ENCODE data around the gene TK2. TPM values are rescaled to one million over a fixed set of nuclear protein-coding genes. Genes with fewer than 3 reads are reported as not detected.
"Not testable (repeated sequence)": the region's sequence is repeated elsewhere in the genome, so short reads cannot be mapped to it uniquely, and the experiment has no call there.

Gene TK2
- total RNA-seq, 1 donor from 2014 or later: 5.9 TPM

DNA sequence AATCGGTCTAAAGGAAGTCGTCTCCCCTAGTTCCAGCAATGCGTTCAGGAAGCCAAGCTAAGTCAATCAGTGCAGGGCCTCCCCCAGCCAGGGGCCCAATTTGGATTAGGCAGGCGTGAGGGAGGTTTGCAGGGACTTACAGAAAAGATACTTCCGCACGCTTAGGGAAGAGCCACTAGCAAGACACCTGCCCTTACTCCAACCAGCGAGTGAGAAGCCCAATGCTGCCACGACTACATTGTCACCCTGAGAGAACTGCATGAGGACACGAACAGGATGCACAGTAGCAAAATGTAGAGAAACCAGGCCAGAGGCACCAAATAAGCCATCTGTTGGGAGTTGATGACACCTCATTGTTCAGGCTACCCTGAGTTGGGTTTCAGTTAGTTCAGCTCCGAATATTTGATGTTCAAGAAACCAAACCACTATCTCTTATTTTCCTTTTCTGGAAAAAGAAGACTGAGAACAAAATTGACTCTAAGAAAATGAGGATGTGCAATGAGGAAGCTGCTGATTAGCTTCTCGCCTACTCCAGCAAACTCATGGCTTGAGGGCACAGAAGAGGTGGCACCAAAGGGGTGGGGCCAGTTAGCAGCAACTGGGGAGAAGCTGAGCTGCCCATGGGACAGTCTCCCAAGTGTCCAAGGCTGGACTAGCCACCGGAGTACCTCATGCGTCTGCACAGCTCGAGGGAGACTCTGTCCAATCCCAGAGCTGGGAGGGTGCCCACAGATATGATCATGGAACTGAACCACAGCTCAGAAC is 29.3 kb downstream of the TK2 start:
- Mint-ChIP-seq H3K36me3 (ENCODE audit: low read depth) (peaks cover 11% of the 10 kb centered on the region), H3K27me3 (ENCODE audit: low read depth) (no peaks in the 10 kb centered on the region), H3K4me3 (ENCODE audit: low read depth) (peak overlapping the region; percentile 5), H3K4me1 (ENCODE audit: low read depth) (peaks cover 83% of the 10 kb centered on the region), H3K27ac (peak overlapping the region; percentile 76), H3K9me3 (no peaks in the 10 kb centered on the region)
- intact Hi-C loops (cut with micrococcal nuclease): loop anchor here (10.0 kb wide), 1 partner anchor 354 kb away; no protein-coding TSS in a partner anchor
- no peak for DNase-seq (ENCODE audit: low spot score)

DNA sequence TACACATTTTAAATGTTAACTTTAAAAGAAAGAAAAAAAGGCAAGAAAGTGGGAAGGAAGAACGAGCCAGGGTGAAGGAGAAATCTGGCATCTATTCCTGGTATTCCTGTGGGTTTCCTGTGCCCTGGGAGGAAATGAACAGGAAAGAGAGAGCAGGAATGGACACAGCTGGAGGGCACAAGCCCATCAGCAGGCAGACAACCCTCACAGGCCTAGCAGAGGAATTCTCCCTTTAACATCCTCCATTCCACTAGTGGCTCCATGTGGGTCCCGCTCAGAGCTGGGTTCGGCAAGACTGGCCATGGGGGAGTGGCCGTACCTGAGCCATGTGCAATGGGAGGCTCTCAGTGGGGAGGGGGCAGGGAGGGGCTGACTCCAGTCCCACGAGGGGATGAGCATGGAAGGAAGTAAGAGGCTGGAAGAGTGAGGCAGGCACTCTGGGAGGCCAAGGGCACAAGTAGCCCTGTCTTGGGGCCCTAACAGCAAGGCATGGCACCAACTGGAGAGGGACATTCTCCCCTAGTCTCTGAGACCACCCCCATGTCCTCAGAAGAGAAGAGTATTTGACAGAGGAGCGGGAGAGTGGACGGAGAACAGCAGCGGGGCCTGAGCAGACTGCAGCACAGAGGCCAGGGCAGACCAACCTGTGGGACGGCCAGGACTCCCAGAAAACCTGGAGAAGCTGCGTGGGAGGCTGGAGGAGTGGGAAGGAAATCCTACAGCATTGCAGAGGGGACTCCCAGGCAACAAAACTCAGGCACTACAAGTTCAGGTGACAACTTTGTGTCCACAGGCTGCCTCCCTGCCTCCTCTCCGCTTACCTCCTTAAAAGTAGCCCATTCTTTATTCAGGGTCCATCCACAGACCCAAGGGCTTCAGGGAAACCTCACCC is 30.2 kb downstream of the TK2 start:
- H3K27me3 Mint-ChIP-seq (ENCODE audit: low read depth): no peaks in the 10 kb centered on the region
- H3K9me3 Mint-ChIP-seq: no peaks in the 10 kb centered on the region
- intact Hi-C loops (cut with micrococcal nuclease): loop anchor here (10.0 kb wide), 1 partner anchor 355 kb away; no protein-coding TSS in a partner anchor
- peaks cover 79% of the 10 kb centered on the region for H3K4me1 Mint-ChIP-seq (ENCODE audit: low read depth)
- H3K27ac Mint-ChIP-seq: peak overlapping the region; percentile 76
- DNase-seq (ENCODE audit: low spot score): no peak
- H3K4me3 Mint-ChIP-seq (ENCODE audit: low read depth): no peak overlapping the region
- H3K36me3 Mint-ChIP-seq (ENCODE audit: low read depth): peaks cover 11% of the 10 kb centered on the region

DNA sequence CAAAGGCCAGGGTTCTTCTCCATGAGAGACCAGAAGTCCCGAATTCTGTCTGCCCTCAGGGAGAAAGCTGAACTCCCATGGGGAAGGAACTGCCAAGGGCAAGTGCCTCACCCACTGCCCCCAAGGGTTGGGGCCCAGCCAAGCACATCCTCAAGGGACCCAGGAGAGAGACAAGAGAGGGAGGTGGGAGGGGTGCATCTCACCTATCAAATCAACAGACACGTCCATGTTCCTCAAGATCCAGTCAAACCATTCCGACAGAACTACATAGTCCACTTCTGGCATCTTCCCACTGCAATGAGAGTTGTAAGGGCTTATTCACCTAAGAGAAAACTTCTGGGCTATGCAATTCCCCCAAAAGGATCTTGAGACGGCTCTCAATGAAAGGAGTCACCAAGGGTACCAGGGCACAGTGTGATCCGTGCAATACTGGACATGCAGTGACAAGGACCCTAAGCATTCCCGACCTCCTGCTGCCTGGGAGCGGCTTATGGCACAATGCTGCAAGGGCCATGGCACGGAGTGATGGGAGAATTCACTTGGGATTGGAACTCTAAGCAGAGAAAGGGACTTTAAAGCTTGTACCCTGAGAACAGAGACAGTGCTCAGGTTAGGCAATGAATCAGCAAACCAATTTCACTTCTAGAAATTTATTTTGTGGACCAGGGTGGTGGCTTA is 32.2 kb downstream of the TK2 start:
- Mint-ChIP-seq H3K27me3 (ENCODE audit: low read depth) (no peaks in the 10 kb centered on the region), H3K9me3 (no peaks in the 10 kb centered on the region), H3K27ac (peak overlapping the region; percentile 99), H3K4me1 (ENCODE audit: low read depth) (peaks cover 66% of the 10 kb centered on the region), H3K36me3 (ENCODE audit: low read depth) (peaks cover 13% of the 10 kb centered on the region), H3K4me3 (ENCODE audit: low read depth) (peak overlapping the region; percentile 82)
- no peak for DNase-seq (ENCODE audit: low spot score)
- intact Hi-C loops (cut with micrococcal nuclease): loop anchor here (1.0 to 2.0 kb wide), 3 partner anchors 35 to 71 kb away; partner anchors contain the start of gene CKLF

DNA sequence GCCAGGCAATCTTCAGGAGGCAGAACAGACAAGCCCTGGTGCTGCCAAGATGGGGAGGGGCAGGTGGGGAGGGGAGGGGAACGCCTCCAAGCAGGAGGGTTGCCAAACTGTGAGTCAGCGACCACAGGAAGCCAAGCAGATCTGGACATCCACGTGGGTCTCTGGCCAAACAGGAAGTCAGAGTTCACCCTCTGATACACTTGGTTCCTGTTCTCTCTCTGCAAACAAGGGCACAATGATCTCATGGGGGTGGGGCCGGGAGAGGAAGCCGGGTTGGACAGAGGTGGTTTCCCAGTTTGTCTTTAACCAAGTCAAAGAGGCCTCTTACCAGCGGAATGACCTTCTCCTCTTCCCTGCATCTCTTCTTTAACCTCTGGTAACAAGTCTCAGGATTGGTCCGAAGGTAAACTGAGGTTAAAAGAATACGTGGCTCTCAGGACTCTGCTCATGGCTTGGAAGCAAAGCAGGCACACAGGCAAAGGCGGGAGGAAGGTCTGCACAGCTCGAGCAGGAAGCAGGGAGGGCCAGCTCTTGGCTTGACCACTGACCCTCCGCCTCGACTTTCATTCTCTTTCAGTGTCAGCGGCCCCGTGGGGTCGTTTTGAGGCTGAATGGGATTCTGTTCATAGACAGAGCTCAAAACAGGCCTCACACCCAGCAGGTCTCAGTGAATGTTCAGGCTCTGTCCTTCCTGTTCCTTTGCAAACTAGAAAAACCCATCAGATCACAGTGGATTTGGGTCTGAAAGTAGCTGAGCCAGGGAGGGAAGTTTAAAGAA is 32.9 kb downstream of the TK2 start:
- Mint-ChIP-seq H3K4me1 (ENCODE audit: low read depth) (peaks cover 59% of the 10 kb centered on the region), H3K27me3 (ENCODE audit: low read depth) (no peaks in the 10 kb centered on the region), H3K4me3 (ENCODE audit: low read depth) (peak overlapping the region; percentile 82), H3K36me3 (ENCODE audit: low read depth) (peaks cover 13% of the 10 kb centered on the region), H3K27ac (peak overlapping the region; percentile 99), H3K9me3 (no peaks in the 10 kb centered on the region)
- peak; percentile 75 for DNase-seq (ENCODE audit: low spot score)
- intact Hi-C loops (cut with micrococcal nuclease): loop anchor here (1.0 to 2.0 kb wide), 4 partner anchors 35 to 87 kb away; partner anchors contain the start of genes CKLF and CMTM3

DNA sequence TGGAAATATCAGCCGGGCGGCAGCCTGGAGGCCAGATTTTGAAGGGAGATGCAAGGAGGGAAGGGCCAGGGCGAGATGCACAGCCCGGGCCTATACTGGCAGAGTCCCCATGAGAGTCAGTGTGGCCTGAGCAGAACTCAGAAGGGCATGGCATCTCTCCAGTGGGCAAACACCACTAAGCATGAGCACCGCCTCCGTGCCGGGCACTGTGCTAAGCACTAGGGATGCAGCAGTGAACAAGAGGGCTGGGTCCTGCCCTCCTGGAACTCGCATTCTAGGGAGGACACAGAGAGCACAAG is 33.5 kb downstream of the TK2 start:
- Mint-ChIP-seq H3K27me3 (ENCODE audit: low read depth) (no peaks in the 10 kb centered on the region), H3K4me1 (ENCODE audit: low read depth) (peaks cover 55% of the 10 kb centered on the region), H3K9me3 (no peaks in the 10 kb centered on the region), H3K4me3 (ENCODE audit: low read depth) (peak overlapping the region; percentile 82), H3K27ac (peak overlapping the region; percentile 99), H3K36me3 (ENCODE audit: low read depth) (peaks cover 15% of the 10 kb centered on the region)
- no peak for DNase-seq (ENCODE audit: low spot score)
- intact Hi-C loops (cut with micrococcal nuclease): loop anchor here (1.0 to 2.0 kb wide), 3 partner anchors 38 to 88 kb away; partner anchors contain the start of gene CMTM3

DNA sequence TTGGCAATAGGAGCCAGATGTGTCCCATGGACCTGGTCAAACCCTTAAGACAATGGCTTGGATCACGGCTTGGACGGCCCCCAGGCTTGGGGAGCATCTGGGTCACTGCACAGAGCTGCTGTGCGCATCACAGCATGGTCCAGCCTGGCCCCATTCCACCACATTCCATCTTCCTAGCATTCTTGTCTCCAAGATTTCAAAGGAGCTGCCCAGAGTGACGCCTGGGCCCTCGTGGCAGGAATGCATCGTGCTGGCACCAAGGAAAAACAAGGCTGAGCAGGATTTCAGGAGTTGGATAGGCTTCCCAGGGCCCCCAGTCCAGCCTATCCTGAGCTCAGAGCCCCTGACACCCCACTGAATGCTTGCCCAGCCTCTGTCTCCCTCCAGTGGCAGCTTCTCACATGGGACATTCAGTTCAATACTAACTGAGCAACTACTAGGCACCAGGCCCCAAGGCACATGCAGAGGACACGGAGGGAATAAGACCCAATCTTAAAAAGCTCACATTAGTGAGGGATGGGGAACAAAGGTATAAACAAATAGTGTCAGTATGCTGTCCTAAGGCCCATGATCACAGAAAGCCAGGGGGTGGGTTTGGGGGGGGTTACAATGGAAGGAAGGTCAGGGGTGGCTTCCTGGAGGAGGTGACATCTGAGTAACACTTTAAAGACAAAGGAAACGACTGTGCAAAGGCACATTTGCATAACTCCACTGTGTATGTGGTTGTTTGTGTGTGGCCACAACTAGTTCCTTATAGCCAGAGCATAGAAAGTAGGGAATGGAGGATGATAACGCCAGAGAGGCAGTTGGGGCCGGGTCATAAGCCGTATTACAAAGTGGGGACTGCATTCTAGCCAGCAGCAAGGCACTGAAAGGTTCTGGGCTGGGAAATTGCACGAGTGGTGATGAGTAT is 34.1 kb downstream of the TK2 start:
- Mint-ChIP-seq H3K4me3 (ENCODE audit: low read depth) (peak overlapping the region; percentile 82), H3K36me3 (ENCODE audit: low read depth) (peaks cover 15% of the 10 kb centered on the region), H3K27ac (peak overlapping the region; percentile 99), H3K27me3 (ENCODE audit: low read depth) (no peaks in the 10 kb centered on the region), H3K4me1 (ENCODE audit: low read depth) (peaks cover 51% of the 10 kb centered on the region), H3K9me3 (no peaks in the 10 kb centered on the region)
- no peak for DNase-seq (ENCODE audit: low spot score)
- intact Hi-C loops (cut with micrococcal nuclease): loop anchor here (1.0 to 2.0 kb wide), 3 partner anchors 37 to 88 kb away; partner anchors contain the start of gene CMTM3

DNA sequence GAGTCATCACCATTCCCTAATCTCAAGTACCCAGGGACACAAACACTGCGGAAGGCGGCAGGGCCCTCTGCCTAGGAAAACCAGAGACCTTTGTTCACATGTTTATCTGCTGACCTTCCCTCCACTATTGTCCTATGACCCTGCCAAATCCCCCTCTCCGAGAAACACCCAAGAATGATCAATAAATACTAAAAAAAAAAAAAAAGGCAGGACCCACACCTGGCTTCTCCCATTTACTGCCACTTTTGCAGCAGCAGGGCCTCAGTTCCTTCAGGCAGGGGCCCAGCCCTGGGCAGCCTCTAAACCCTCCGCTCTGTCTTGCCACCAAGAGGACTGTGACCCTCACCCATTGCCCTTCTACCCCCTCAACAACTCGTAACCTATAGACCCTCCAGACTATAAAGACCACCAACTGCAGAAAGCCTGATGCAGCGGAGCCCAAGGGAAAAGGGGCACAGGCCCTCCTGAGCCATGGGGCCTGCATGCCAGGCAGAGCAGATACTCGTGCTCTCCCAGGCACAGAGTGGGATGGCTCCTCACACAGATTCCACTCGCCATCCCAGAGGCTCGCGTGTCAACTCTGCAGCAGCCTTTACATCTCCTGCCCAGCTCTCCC is 34.8 kb downstream of the TK2 start:
- H3K36me3 Mint-ChIP-seq (ENCODE audit: low read depth): peaks cover 15% of the 10 kb centered on the region
- intact Hi-C loops (cut with micrococcal nuclease); H3K27me3 Mint-ChIP-seq (ENCODE audit: low read depth); H3K27ac Mint-ChIP-seq; DNase-seq (ENCODE audit: low spot score); H3K9me3 Mint-ChIP-seq; H3K4me3 Mint-ChIP-seq (ENCODE audit: low read depth): not testable (repeated sequence)
- peaks cover 43% of the 10 kb centered on the region for H3K4me1 Mint-ChIP-seq (ENCODE audit: low read depth)

DNA sequence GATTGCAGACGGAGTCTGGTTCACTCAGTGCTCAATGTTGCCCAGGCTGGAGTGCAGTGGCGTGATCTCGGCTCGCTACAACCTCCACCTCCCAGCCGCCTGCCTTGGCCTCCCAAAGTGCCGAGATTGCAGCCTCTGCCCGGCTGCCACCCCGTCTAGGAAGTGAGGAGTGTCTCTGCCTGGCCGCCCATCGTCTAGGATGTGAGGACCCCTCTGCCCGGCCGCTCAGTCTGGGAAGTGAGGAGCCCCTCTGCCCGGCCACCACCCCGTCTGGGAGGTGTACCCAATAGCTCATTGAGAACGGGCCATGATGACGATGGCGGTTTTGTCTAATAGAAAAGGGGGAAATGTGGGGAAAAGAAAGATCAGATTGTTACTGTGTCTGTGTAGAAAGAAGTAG is 35.5 kb downstream of the TK2 start:
- H3K9me3 Mint-ChIP-seq; H3K27ac Mint-ChIP-seq; intact Hi-C loops (cut with micrococcal nuclease); DNase-seq (ENCODE audit: low spot score); H3K27me3 Mint-ChIP-seq (ENCODE audit: low read depth); H3K4me3 Mint-ChIP-seq (ENCODE audit: low read depth): not testable (repeated sequence)
- peaks cover 15% of the 10 kb centered on the region for H3K36me3 Mint-ChIP-seq (ENCODE audit: low read depth)
- peaks cover 36% of the 10 kb centered on the region for H3K4me1 Mint-ChIP-seq (ENCODE audit: low read depth)

DNA sequence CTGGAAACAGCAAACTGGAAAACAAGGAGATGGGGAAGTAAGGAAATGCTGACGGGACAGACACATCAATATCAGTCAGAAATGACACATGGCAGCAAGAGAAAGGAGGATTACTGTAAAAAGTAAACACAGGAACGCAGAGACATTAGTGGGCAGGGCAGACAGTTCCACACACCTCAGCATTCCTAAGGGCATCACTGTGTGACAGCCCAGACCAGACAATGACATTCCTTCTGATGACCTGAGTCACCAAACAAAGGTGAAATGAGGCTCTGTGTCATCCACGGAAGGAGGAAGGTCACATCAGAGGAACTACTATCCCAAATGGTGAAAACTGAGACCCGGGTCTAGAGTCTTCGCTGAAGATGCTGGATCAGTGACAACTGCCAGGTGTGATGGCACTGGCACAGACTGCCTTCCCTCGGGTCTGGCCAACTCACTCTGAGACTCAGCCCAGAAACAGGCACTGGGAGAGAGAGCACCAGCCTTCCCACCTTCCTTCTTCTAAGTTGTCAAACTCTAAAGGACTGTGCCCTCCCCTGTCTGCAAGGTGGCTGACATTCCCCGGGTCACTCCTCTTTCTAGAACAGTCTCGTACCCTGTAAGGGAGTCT is 36.7 kb downstream of the TK2 start:
- Mint-ChIP-seq H3K27me3 (ENCODE audit: low read depth) (no peaks in the 10 kb centered on the region), H3K4me3 (ENCODE audit: low read depth) (no peak overlapping the region), H3K4me1 (ENCODE audit: low read depth) (peaks cover 31% of the 10 kb centered on the region), H3K36me3 (ENCODE audit: low read depth) (peaks cover 12% of the 10 kb centered on the region), H3K9me3 (no peaks in the 10 kb centered on the region), H3K27ac (no peak overlapping the region)
- DNase-seq (ENCODE audit: low spot score): no peak
- intact Hi-C loops (cut with micrococcal nuclease): no loop called here

DNA sequence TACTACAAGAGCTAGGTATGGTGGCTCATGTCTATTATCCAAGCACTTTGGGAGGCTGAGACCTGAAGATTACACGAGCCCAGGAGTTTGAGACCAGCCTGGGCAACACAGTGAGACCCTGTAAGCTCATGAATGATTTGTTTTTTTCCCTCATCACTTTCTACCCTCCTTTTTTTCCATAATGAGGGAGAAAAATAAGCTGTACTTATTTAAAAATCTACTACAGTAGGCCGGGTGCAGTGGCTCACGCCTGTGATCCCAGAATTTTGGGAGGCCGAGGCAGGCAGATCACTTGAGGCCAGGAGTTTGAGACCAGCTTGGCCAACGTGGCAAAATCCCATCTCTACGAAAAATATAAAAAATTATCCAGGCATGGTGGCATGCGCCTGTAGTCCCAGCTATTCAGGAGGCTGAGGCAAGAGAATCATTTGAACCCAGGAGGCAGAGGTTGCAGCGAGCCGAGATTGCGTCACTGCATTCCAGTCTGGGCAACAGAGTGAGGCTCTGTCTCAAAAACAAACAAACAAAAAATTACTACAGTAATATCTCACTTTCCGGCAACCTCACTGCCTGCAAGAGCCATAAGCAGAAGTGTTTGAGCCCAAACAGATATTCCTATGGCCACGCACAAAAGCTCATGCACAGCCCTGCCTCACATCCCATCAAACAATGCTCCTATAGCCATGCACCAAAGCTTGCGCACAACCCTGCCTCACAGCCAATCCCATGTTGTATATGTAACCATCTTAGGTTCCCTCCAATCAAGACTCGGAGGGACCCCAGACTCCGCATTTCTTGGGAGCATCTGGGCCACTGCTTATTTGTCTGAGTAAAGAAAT is 37.4 kb downstream of the TK2 start:
- Mint-ChIP-seq H3K4me1 (ENCODE audit: low read depth) (peaks cover 25% of the 10 kb centered on the region), H3K9me3 (no peaks in the 10 kb centered on the region), H3K27me3 (ENCODE audit: low read depth) (no peaks in the 10 kb centered on the region), H3K4me3 (ENCODE audit: low read depth) (no peak overlapping the region), H3K27ac (no peak overlapping the region), H3K36me3 (ENCODE audit: low read depth) (peaks cover 10% of the 10 kb centered on the region)
- no peak for DNase-seq (ENCODE audit: low spot score)
- intact Hi-C loops (cut with micrococcal nuclease): no loop called here
